Measurements from ENCODE around the gene BPTF. TPM values are rescaled to one million over a fixed set of nuclear protein-coding genes. Genes with fewer than 3 reads are reported as not detected.
A peak's percentile ranks its signal among the peaks of the same experiment; 100 is the strongest.
"Not testable (repeated sequence)": the region's sequence is repeated elsewhere in the genome, so short reads cannot be mapped to it uniquely, and the experiment has no call there.

The BPTF gene
- total and polyA plus RNA-seq, 8 donors, result 75.4 to 137 (median 126) TPM

DNA sequence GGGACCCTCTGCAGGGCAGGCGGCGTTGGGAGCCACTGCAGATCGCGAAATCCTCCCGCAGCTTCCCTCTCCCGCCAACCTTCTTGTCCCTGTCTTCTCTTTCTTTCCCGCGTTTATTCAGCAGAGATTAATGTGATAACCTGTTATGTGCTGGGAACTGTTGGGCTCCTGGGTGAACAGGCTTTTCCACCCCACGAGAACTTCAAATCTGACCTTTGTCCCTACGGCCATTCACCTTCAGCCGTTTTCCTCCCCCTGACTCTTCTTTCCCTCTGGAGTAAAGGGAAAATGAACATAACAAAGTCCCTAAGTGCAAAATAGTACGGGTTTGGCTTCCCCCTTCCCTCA, 195.1 kb downstream of the BPTF start:
- Histone ChIP-seq H3K4me3 (peak overlapping the region; percentile 54 to 56), H3K9me3 (no peaks in the 10 kb centered on the region), H3K36me3 (no peaks in the 10 kb centered on the region), H3K27me3 (no peaks in the 10 kb centered on the region), H3K27ac (peak overlapping the region; percentile 78 to 87), H3K4me1 (peaks cover 0 to 9% of the 10 kb centered on the region in 2 donors)
- intact Hi-C loops (cut with DNase I), result no loop called here
- ATAC-seq, result peak; percentile 33
- TF ChIP-seq, protein P1, sequence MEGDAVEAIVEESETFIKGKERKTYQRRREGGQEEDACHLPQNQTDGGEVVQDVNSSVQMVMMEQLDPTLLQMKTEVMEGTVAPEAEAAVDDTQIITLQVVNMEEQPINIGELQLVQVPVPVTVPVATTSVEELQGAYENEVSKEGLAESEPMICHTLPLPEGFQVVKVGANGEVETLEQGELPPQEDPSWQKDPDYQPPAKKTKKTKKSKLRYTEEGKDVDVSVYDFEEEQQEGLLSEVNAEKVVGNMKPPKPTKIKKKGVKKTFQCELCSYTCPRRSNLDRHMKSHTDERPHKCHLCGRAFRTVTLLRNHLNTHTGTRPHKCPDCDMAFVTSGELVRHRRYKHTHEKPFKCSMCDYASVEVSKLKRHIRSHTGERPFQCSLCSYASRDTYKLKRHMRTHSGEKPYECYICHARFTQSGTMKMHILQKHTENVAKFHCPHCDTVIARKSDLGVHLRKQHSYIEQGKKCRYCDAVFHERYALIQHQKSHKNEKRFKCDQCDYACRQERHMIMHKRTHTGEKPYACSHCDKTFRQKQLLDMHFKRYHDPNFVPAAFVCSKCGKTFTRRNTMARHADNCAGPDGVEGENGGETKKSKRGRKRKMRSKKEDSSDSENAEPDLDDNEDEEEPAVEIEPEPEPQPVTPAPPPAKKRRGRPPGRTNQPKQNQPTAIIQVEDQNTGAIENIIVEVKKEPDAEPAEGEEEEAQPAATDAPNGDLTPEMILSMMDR (IDR thresholded peaks at IDR 0.05), result no peak
- DNase-seq, result peak in 1 of 4 donors; percentile 16

DNA sequence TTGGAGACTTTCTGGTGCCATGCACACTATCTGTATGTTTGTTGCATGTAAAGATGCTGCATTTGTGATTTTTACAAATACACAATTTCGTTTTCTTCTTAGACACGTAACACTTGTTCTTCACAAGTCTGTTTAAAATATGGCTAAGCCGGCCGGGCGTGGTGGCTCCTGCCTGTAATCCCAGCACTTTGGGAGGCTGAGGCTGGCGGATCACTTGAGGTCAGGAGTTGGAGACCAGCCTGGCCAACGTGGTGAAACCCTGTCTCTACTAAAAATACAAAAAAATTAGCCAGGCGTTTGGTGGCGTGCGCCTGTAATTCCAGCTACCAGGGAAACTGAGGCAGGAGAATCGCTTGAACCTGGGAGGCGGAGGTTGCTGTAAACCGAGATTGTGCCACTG, 195.5 kb downstream of the BPTF start:
- DNase-seq; H3K9me3 ChIP-seq; H3K36me3 ChIP-seq; H3K4me1 ChIP-seq; intact Hi-C loops (cut with DNase I); H3K27me3 ChIP-seq; ATAC-seq: not testable (repeated sequence)
- Histone ChIP-seq H3K27ac (peak overlapping the region; percentile 78 to 87), H3K4me3 (peak overlapping the region; percentile 54 to 56)

GRCh38 chr17:68021963-68022362, 196.7 kb downstream of the BPTF start:
- TF ChIP-seq, protein P1 (IDR thresholded peaks at IDR 0.05), result no peak
- Histone ChIP-seq H3K27ac (no peak overlapping the region), H3K27me3 (no peaks in the 10 kb centered on the region), H3K4me1 (peaks cover 0 to 9% of the 10 kb centered on the region in 2 donors), H3K4me3 (no peak overlapping the region), H3K36me3 (no peaks in the 10 kb centered on the region), H3K9me3 (no peaks in the 10 kb centered on the region)
- no peak for ATAC-seq
- intact Hi-C loops (cut with DNase I), result no loop called here
- no peak for DNase-seq

- H3K27ac ChIP-seq; H3K4me1 ChIP-seq; ATAC-seq; intact Hi-C loops (cut with DNase I); H3K4me3 ChIP-seq; H3K36me3 ChIP-seq; H3K9me3 ChIP-seq; DNase-seq; H3K27me3 ChIP-seq: not testable (repeated sequence)
Observed at GRCh38 chr17:68022547-68022946, 197.2 kb downstream of the BPTF start.

DNA sequence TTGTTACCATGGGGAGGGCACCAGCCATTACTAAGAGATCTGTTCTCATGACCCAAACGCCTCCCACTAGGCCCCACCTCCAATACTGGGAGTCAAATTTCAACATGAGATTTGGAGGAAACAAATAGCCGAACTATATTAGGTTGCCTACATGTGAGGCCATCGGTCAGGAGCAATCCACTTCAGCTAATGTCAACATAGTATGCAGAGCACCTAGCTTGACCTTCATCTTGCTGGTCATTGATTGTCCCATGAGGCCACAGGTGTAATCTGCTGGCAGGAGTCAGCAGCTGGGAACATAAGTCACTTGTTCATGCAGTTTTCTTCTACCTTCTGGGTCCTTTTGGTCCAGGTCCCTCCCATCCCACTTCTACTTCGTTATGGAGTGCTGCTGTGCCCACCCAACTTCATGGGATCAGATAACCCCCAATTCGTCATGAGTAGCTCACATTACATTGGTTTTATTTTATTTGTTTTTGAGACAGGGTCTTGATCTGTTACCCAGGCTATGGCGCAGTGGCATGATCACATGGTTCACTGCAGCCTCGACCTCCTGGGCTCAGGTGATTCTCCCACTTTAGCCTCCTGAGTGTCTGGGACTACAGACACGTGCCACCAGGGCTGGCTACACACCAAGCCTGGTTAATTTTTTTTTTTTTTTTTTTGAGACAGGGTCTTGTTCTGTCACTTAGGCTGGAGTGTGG, 204.4 kb downstream of the BPTF start:
- no peaks in the 10 kb centered on the region for H3K27me3 ChIP-seq
- no peak overlapping the region for H3K4me3 ChIP-seq
- ATAC-seq (peak; percentile 67), DNase-seq (no peak)
- TF ChIP-seq, protein P1 (IDR thresholded peaks at IDR 0.05), result no peak
- intact Hi-C loops (cut with DNase I), result no loop called here
- H3K27ac ChIP-seq, result no peak overlapping the region
- H3K4me1 ChIP-seq, result no peaks in the 10 kb centered on the region
- no peaks in the 10 kb centered on the region for H3K9me3 ChIP-seq
- H3K36me3 ChIP-seq, result no peaks in the 10 kb centered on the region

Other genes with a start within 250 kb of the BPTF start
- gene NOL11, start 107.6 kb upstream of the BPTF start, total RNA-seq, result 10 to 100 TPM; 27.8 to 36.0 TPM
- 10 to 100 TPM; 79.0 to 92.6 (median 85.3) TPM for gene NOL11, start 107.6 kb upstream of the BPTF start, polyA plus RNA-seq (ENCODE audit: insufficient read length in 6 of 6)
- gene C17orf58, start 171.0 kb downstream of the BPTF start, total RNA-seq, result 1 to 10 TPM; 6.3 to 6.6 TPM
- gene C17orf58, start 171.0 kb downstream of the BPTF start, polyA plus RNA-seq (ENCODE audit: insufficient read length in 6 of 6), result 10 to 100 TPM; 12.6 to 15.1 (median 14.1) TPM
- gene KPNA2, start 210.2 kb downstream of the BPTF start, total RNA-seq, result 10 to 100 TPM; 41.1 to 56.1 TPM
- gene KPNA2, start 210.2 kb downstream of the BPTF start, polyA plus RNA-seq (ENCODE audit: insufficient read length in 6 of 6), result 100 to 1,000 TPM in 1 of 6 donors, 10 to 100 TPM in 5; 68.2 to 151 (median 73.5) TPM

Measured in left lung (tissue), 10 donors.